Heart left ventricle (tissue), 13 donors: Measurements from ENCODE around the gene CNIH3.
A peak's percentile ranks its signal among the peaks of the same experiment; 100 is the strongest.

ENCODE experiments used
- CTCF ChIP-seq, 12 donors: fragments of 200-600 bp; sonication (generic) in 4 of 12; IDR thresholded peaks; one replicate each; pipeline versions ENCODE4 v1.5.0 to v1.8.0; 2018 to 2022; ENCODE audit warnings: antibody characterized with exemption in 12 of 12, mild to moderate bottlenecking in 5 of 12
- POLR2A ChIP-seq, 2 donors: fragments of 450-650 bp; IDR thresholded peaks; one replicate each; pipeline ENCODE4 v1.6.1; 2017; ENCODE audit warnings: antibody characterized with exemption in 2 of 2, mild to moderate bottlenecking in 2 of 2, moderate library complexity in 2 of 2
- donor health status: ischemic (EF 13 %, LVEDD 7.1; RV severe dilation, severe dysfunction).
- donor health status: DM: no; HTN: yes; CAD: no.
- donor health status: DM: no; HTN: no; CAD: no.
- donor health status: ischemic (EF 25% LVEDD 6.9; RV normal size, moderate dysfunction).
- donor health status: ischemic (EF 25% LVEDD 5.7; RV mildly dilated, moderate dysfunction).
- donor health status: ischemic (EF 35%, LVEDD 5.7; RV mildly dilated, moderate dysfunction).
- donor health status: nonischemic (EF 11% LVEDD 7.7; RV severe dilation, severe dysfunction).
- donor health status: DM: yes; HTN: yes; CAD: no.
- donor health status: PGD.
- donor health status: ischemic (EF 29% LVEDD 5.4; RV normal size, mild dysfunction).
- donor health status: nonischemic (EF 23%, LVEDD 6.1; RV moderate dilation, normal function).

GRCh38 chr1:224700918-224701531 is 84.9 kb downstream of the CNIH3 start:
- TF ChIP-seq CTCF (IDR thresholded peaks at IDR 0.05): peak in 2 of 12 donors; percentile 5 to 16
- TF ChIP-seq POLR2A (IDR thresholded peaks at IDR 0.05): no peak
